Ovary (tissue), 9 donors: Measurements from ENCODE around the gene STARD8. TPM values are rescaled to one million over a fixed set of nuclear protein-coding genes. Genes with fewer than 3 reads are reported as not detected.

Source experiments
- DNase-seq, 5 donors: peaks; one replicate each; pipeline ENCODE4 v3.0.0-alpha.2; 2019 to 2020
- H3K27ac ChIP-seq, 2 donors: fragments of 200-600 bp; one replicate each; pipeline versions ENCODE4 v1.5.1 to v1.8.0; 2019 to 2022
- H3K27me3 ChIP-seq: fragments of 200-600 bp; one replicate; pipeline ENCODE4 v1.8.0; 2022
- H3K36me3 ChIP-seq: fragments of 200-600 bp; sonication (generic); one replicate; pipeline ENCODE4 v1.5.1; 2019
- H3K4me1 ChIP-seq: one replicate; pipeline ENCODE4 v1.8.1; 2013; ENCODE audit warnings: mild to moderate bottlenecking, moderate library complexity; ENCODE audit not compliant: insufficient read depth
- H3K4me3 ChIP-seq: fragments of 200-600 bp; sonication (generic); one replicate; pipeline ENCODE4 v1.5.1; 2017
- H3K9me3 ChIP-seq, 2 donors: fragments of 200-600 bp in 1 of 2; sonication (generic) in 1 of 2; one replicate each; pipeline versions ENCODE4 v1.5.1 to v1.8.1; 2013 to 2019; ENCODE audit warnings: mild to moderate bottlenecking in 1 of 2, moderate library complexity in 1 of 2
- CTCF ChIP-seq, 3 donors: fragments of 450-650 bp in 2 of 3; fragments of 200-600 bp in 1 of 3; IDR thresholded peaks; one replicate each; pipeline versions ENCODE4 v1.5.1 to v1.8.0; 2016 to 2022; ENCODE audit warnings: antibody characterized with exemption in 3 of 3, mild to moderate bottlenecking in 1 of 3
- EP300 ChIP-seq: sonication (generic); formaldehyde crosslinking; IDR thresholded peaks from one replicate; pipeline ENCODE4 v1.6.1; 2017; ENCODE audit warnings: antibody characterized with exemption
- POLR2A ChIP-seq: fragments of 450-650 bp; IDR thresholded peaks from one replicate; pipeline ENCODE4 v1.6.1; 2017; ENCODE audit warnings: antibody characterized with exemption, mild to moderate bottlenecking, moderate library complexity
- WGBS, 3 donors: extraction: QIAGEN DNeasy Blood & Tissue Kit in 1 of 3; methylation state at CpG; one replicate each; pipeline versions ENCODE4 v1.1.5 to v1.1.7; 2013 to 2017; 5-methylcytosine and 5-hydroxymethylcytosine counted together
- intact Hi-C, 4 donors: fragments of 100-400 bp; cut with DNase I; formaldehyde crosslinking; loops; one replicate each; pipeline versions ENCODE4 v1.11.0 to v1.15.1; 2022 to 2023
- polyA plus RNA-seq, 2 donors: library from polyadenylated mRNA; stranded (reverse); fragments of 200-250 nt in 1 of 2; fragments of 350-450 nt in 1 of 2; fragmentation: Illumina TruSeq in 1 of 2; extraction: RNeasy Lipid Tissue Mini Kit (QIAGEN cat#74804) in 1 of 2; gene quantifications; one replicate each; pipeline ENCODE4 v1.2.3, GENCODE V29; 2013 to 2014
- total RNA-seq, 7 donors: library from RNA; depleted of rRNA in 2 of 7; stranded (reverse); fragments of >200 nt in 2 of 7; fragmentation: NEBNext Ultra II Directional in 3 of 7; extraction: Animal tissue kit (Norgen Biotek cat#: 25700) in 3 of 7; gene quantifications; one replicate each; pipeline versions ENCODE4 v1.1.0 to v1.2.4, GENCODE V29; 2016 to 2023
- donor health status: DM: no; HTN: no; CAD: no; lungs with moderate emphysema.
- donor health status: DM: no; HTN: no; CAD: no.
- donor health status: Bipolar disorder and iron deficiency.
- donor health status: DM: yes; HTN: yes; CAD: no.
- donor health status: DM: no; HTN: no; CAD: no.
- donor health status: DM: yes; HTN: yes; CAD: no.

STARD8 gene
- total and polyA plus RNA-seq, 9 donors = 2.3 to 7.8 (median 4.6) TPM

GRCh38 chrX:68757331-68757730 is 109.9 kb downstream of the STARD8 start:
- intact Hi-C loops = no loop called here
- Histone ChIP-seq H3K36me3 (no peaks in the 10 kb centered on the region), H3K4me3 (no peak overlapping the region), H3K27me3 (no peaks in the 10 kb centered on the region), H3K4me1 (no peaks in the 10 kb centered on the region), H3K9me3 (no peaks in the 10 kb centered on the region), H3K27ac (no peak overlapping the region)
- DNase-seq = no peak
- TF ChIP-seq CTCF (IDR thresholded peaks at IDR 0.05) = no peak
- TF ChIP-seq EP300 = no peak
- TF ChIP-seq POLR2A = no peak
- 50 to 65% (median 56%) methylated on average over 4 of the region's 4 CpGs for WGBS, 3 donors

- Histone ChIP-seq H3K4me1 (no peaks in the 10 kb centered on the region), H3K36me3 (no peaks in the 10 kb centered on the region), H3K4me3 (no peak overlapping the region), H3K27ac (no peak overlapping the region), H3K9me3 (no peaks in the 10 kb centered on the region), H3K27me3 (no peaks in the 10 kb centered on the region)
- TF ChIP-seq POLR2A (no peak), CTCF (IDR thresholded peaks at IDR 0.05) (no peak), EP300 (no peak)
- DNase-seq = no peak
- WGBS, 3 donors = 35 to 40% (median 36%) methylated on average over 2 of the region's 2 CpGs
- intact Hi-C loops = no loop called here
Observed at GRCh38 chrX:68757731-68758130, 110.3 kb downstream of the STARD8 start.

GRCh38 chrX:68758671-68759070 is 111.2 kb downstream of the STARD8 start:
- no peak for DNase-seq
- H3K9me3 ChIP-seq = no peaks in the 10 kb centered on the region
- H3K4me1 ChIP-seq = peaks cover 1% of the 10 kb centered on the region
- H3K36me3 ChIP-seq = no peaks in the 10 kb centered on the region
- intact Hi-C loops = no loop called here
- no peaks in the 10 kb centered on the region for H3K27me3 ChIP-seq
- no peak overlapping the region for H3K4me3 ChIP-seq
- TF ChIP-seq EP300 = no peak
- TF ChIP-seq CTCF (IDR thresholded peaks at IDR 0.05) = no peak
- no peak for TF ChIP-seq POLR2A
- H3K27ac ChIP-seq = no peak overlapping the region
- 80 to 91% (median 81%) methylated on average over 2 of the region's 2 CpGs for WGBS, 3 donors

GRCh38 chrX:68761086-68761485 is 113.6 kb downstream of the STARD8 start:
- H3K36me3 ChIP-seq = no peaks in the 10 kb centered on the region
- no peak overlapping the region for H3K27ac ChIP-seq
- TF ChIP-seq CTCF (IDR thresholded peaks at IDR 0.05) = no peak
- no peak for TF ChIP-seq POLR2A
- no peak for TF ChIP-seq EP300
- no peak for DNase-seq
- peaks cover 1% of the 10 kb centered on the region for H3K4me1 ChIP-seq
- H3K27me3 ChIP-seq = no peaks in the 10 kb centered on the region
- intact Hi-C loops = no loop called here
- WGBS, 3 donors = 74 to 78% (median 75%) methylated on average over 2 of the region's 2 CpGs
- H3K4me3 ChIP-seq = no peak overlapping the region
- H3K9me3 ChIP-seq = no peaks in the 10 kb centered on the region

- intact Hi-C loops = no loop called here
- H3K4me3 ChIP-seq = no peak overlapping the region
- peaks cover 1% of the 10 kb centered on the region for H3K4me1 ChIP-seq
- TF ChIP-seq POLR2A = no peak
- no peak for TF ChIP-seq CTCF (IDR thresholded peaks at IDR 0.05)
- TF ChIP-seq EP300 = no peak
- no peak for DNase-seq
- H3K27me3 ChIP-seq = no peaks in the 10 kb centered on the region
- H3K36me3 ChIP-seq = no peaks in the 10 kb centered on the region
- H3K9me3 ChIP-seq = no peaks in the 10 kb centered on the region
- H3K27ac ChIP-seq = no peak overlapping the region
Observed at GRCh38 chrX:68762766-68763165, 115.3 kb downstream of the STARD8 start.
